ENCODE data around the gene ZFYVE21.

The ZFYVE21 gene

DNA sequence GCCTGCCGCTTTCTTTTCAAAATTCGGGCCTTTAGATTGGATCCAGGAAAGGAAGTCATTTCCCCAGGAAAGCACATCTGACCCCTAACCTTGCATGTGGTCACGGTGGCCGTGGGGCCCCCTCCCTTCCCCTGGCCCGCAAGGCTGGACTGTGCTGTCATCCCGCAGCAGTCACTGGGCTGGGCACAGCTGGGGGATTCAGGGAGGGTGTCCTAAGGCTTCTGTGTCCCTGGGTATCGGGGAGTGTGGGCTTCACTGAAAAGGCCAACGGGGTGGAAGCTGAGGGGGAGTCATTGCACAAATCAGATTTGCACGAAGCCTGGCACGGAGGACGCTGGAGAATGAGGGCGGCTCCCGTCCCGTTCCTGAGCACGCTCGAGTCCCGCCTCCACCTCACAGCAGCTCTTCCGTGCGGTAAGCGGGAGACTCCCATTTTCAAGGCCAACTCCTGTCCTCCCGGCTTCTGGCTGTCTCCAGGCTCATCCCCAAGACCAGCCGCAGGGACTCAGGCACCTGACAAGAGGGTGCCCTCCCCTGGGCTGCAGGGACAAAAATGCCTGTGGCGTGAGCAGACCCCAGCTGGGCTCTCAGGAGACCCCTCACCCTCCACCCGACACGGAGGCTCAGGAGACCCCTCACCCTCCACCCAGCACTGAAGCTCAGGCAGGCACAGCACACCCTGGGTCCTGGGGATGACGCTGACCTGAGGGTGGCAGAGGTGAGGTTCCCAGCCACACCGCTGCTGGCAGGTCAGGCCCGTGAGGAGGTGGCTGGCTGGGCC lies 9.9 kb upstream of the ZFYVE21 start:
- no peak for DNase-seq (ENCODE audit: low read depth in 2 of 2)

DNA sequence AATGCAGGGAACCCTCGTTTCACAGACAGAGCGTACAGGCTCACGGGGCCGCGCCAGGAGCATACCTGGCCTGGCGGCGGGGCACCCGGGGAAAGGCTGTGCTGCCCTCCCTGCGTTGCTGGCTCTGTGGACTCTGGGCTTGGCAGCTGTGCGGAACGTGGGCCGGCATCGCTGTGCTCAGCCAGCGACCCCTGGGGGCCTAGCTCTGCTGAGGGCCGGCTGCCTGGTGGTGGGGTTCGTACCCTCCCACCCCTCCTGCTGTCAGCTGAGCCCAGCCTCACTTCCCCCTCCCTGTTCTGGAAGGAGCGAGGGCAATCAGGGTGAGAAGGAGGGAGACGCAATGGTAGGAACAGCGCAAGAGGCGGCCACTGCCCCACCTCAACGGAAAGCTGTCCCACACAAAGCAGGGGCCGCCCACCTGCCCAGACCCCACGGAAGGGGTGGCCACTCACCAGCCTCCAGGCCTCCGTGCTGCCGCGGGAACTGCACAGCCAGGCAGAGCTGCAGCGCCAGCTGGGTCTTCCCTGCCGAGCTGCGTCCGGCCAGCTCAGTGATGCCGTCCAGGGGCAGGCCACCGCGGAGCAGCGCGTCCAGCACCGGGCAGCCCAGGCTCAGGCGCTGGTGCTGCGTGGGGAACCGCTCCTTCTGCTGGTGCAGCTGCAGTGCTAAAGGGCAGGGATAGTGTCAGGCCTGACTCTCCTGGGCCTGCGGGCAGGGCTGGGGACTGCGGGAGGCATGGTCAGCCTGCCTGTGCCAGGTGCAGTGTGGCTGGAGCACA lies 8.9 kb upstream of the ZFYVE21 start:
- no peak for DNase-seq (ENCODE audit: low read depth in 2 of 2)

DNA sequence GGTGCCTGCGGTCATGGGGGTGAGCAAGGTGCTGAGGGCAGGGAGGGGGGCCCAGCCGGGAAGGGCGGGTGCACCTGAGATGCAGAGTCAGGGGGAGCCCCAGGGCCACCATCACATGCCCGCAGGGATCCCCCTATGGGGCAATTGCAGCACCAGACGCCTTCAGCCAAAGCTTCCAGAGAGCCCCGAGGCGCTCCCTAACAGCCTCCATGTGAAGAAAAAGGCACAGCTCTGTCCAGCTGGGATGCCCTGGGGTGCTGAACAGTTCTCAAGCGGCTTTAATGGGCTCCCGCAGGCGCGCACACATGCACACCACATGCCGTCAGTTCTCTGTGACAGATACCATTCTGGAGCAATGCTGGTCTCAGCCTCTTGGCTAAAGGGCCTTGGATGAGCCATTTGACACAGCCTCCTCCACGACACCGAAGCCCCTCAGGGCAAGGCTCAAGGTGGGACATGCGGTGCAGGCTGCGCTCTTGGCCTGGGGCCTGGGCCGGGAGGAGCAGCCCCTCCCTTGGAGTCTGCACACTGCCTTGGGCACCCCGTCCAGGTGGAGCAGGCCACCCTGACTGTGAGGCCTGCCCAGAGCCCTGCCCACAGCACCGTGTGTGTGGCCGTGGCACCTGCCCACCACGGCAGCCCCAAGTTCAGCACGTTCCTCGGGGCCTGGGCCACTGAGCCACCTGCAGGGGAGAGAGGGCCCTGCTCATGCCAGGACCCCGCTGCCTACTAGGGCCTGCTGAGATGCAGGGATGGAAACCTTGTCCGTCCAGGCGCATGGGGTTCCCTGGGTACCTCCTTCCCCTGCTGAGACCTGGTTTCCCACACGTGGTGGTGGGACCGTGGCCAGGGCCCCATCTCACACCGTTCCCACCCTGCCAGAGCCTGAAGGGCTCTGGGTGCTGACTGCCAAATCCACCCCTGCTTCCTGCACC lies 8.0 kb upstream of the ZFYVE21 start:
- no peak for DNase-seq (ENCODE audit: low read depth in 2 of 2)

DNA sequence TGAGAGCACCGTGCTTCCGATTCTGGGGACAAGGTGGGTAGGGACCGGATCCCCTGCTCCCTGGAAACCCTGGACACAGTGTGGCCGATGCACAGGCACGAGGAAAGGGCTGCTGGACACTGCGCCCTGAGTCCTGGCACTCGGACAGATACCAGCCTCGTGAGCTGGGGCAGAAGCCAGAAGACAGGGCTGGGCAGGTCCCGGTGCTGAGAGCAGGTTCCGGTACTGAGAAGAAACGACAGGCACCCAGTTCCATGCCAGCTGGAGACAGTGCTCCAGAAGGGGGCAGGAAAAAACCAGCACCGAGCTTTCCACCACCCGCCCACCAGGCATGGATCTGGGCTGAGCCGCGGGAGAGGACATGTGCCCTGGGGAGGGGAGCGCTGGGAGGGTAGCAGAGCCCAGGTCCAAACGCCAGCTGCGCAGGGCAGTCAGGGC lies 6.8 kb upstream of the ZFYVE21 start:
- DNase-seq (ENCODE audit: low read depth in 2 of 2), result no peak

DNA sequence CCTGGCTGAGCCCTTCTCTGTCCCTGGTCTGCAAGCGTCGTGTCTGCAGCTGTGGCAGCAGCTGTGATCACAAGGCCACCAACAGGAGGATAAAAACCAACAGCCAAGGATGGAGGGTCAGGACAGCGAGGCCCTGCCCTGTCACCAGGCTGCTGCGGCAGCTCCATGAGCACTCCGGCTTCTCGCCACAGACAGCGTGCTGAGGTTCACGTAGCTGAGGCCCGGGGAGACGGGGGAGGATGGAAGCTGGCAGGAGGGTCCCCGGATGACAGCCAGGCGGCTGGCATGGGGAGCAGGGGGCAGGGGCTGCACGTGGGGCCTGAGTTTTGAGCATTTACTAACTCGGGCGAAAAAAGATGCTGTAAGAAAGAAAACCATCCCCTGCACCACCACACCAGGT lies 5.8 kb upstream of the ZFYVE21 start:
- DNase-seq (ENCODE audit: low read depth in 2 of 2), result no peak

- no peak for DNase-seq (ENCODE audit: low read depth in 2 of 2)
Observed at GRCh38 chr14:103710771-103711377, 4.7 kb upstream of the ZFYVE21 start.

GRCh38 chr14:103711516-103712431 lies 3.8 kb upstream of the ZFYVE21 start:
- DNase-seq (ENCODE audit: low read depth in 2 of 2), result no peak

DNA sequence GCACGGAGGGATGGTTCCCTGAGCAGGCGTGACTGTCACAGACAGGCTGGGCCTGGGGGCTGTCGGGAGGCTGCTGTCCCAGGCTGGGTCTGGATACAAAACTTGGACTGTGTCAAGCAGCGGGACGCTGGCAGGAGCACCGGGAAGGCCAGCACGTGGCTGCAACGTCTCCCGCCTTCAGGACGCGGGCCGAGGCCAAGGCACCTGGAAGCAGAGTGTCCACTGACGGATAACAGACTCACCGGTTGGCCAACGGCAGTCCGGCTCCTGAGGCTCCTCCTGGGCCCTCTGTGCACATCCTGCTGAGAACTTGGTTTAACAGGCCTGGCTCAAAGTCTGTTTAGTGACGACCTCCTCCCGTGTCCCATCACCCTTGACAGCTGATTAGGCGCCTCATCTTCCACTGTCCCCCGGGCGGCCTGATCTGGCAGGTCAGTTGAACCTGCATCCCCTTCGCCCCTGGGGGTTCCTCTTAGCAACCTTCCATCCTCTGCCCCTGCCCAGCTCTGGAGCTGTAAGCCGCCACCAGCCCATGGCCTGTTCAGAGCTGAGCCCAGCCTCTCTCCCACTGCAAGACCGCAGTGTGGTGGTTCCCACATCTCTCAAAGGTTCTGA lies 2.9 kb upstream of the ZFYVE21 start:
- DNase-seq (ENCODE audit: low read depth in 2 of 2), result no peak

DNA sequence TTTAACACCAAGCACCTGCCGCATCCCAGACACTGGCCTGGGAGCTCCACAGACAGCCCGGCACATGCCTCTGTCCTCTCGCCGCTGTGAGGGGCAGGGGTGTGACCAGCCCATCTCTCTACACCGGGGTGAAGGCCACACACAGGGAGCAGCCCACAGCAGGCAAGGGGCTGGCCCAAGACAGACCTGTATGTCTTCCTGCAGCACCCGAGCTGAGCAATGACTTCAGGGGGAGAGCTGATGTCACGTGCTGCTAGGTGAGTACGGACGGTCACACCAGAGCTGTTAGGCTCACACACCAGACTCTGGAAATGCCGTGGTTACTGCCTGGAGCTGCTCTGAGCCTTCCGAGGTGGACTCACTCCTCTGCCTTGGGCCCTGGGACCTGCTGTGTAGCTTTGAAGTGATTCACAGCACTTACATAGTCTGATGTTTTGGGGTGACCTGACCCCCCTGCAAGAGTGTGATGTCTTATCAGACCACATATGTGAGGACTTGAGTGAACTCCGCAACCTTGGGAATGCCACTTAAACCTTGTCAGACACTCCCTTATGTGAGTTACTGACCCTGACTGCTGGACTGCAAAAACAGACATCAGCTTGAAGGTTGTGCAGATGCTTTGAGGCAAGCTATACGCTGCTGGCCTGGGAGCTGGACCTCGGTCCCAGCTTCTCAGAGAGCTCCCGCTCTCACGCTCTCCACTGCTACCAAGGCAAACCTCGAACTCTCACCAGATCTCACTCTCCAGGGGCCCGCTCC lies 2.1 kb upstream of the ZFYVE21 start:
- DNase-seq (ENCODE audit: low read depth in 2 of 2), result no peak

- DNase-seq (ENCODE audit: low read depth in 2 of 2), result no peak
Observed at GRCh38 chr14:103714063-103714724, 1.4 kb upstream of the ZFYVE21 start.

GRCh38 chr14:103716091-103716801 lies 636 bp downstream of the ZFYVE21 start:
- DNase-seq (ENCODE audit: low read depth in 2 of 2), result no peak

DNA sequence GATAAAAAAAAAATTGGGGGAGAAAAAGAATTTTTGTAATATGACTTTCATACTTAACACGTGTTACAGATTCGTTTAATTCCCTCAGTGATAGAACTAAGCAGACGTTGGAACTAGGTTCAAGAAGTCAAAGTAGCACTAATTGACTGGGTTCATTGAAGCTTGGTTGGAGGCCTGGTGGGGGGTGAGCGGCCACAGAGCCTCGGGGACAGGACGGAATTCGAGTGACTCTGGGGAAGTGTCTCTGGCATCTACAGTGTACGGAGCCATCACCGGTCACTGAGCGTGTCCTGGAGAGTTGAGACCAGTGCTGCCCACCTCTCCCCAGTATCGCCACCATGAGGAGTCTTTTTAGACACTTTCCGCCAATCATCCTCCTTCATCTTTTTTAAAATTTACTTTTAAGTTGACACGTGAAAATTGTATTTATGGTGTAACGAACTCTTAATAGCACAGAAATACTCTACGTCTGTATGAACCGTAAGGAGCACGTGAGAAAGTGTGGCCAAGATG lies 1.3 kb downstream of the ZFYVE21 start:
- no peak for DNase-seq (ENCODE audit: low read depth in 2 of 2)

- no peak for DNase-seq (ENCODE audit: low read depth in 2 of 2)
Observed at GRCh38 chr14:103718572-103718971, 3.0 kb downstream of the ZFYVE21 start.

GRCh38 chr14:103719751-103720150 lies 4.1 kb downstream of the ZFYVE21 start:
- DNase-seq (ENCODE audit: low read depth in 2 of 2), result no peak

GRCh38 chr14:103721334-103722120 lies 5.9 kb downstream of the ZFYVE21 start:
- DNase-seq (ENCODE audit: low read depth in 2 of 2), result peak in 1 of 2 donors; percentile 20

DNA sequence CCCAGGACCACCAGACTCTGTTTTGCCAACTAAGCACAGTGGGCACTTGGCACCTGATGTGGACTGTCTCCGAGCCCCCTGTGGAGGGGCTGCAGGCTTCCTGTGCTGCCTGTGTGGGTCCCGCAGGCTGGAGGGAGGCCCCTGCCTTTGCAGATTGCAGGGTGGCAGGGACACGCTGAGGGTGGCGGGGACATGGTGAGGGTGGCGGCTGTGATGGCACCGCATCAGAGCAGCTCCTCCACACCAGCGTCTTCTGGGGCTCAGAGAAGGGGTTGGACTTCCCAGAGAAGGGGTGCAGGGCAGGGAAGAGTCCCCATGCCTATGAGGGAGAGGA lies 8.1 kb downstream of the ZFYVE21 start:
- no peak for DNase-seq (ENCODE audit: low read depth in 2 of 2)

DNA sequence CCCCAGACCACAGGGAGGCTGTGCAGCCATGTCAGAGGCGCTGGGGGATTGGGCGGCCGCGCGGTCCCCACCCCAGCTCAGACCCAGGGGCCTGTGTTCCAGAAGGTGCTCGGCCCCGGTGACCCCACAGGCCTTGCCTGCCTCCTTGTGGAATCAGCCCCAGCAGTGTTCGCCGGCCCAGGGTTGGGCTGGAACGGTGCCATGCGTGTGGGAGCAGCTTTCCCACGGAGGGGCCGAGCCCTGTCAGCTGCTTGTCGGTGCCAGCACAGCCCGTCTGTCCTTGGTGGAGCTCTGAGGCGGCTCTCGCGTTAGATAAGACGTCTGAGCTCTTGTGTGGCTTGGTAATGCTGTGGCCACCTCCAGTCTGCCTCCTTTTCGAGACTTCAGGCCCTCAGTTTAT lies 8.5 kb downstream of the ZFYVE21 start:
- DNase-seq (ENCODE audit: low read depth in 2 of 2), result no peak

All from stimulated activated CD8-positive, alpha-beta memory T cell treated with anti-CD3 and anti-CD28 coated beads, Interleukin-2, amount 100 ng/mL, for 48 hours (primary cell).